Activated CD4-positive, alpha-beta T cell treated with anti-CD3 and anti-CD28 coated beads, Interleukin-10, Interleukin-2, amounts not matched to agents 100 ng/mL and 50 ng/mL, durations not matched to agents 16 hours and 8 hours (primary cell): ENCODE results near the gene CPAMD8.
"Not testable (repeated sequence)": the region's sequence is repeated elsewhere in the genome, so short reads cannot be mapped to it uniquely, and the experiment has no call there.

Source experiments
- DNase-seq: peaks from one replicate; pipeline ENCODE4 v3.0.0-alpha.2; 2020

Gene CPAMD8

GRCh38 chr19:16996838-16997490 is 29.6 kb downstream of the CPAMD8 start:
- DNase-seq = not testable (repeated sequence)

- DNase-seq = no peak
These were observed 37.9 kb downstream of the CPAMD8 start for GRCh38 chr19:16988661-16989060.

GRCh38 chr19:16985403-16985802 is 41.2 kb downstream of the CPAMD8 start:
- no peak for DNase-seq

GRCh38 chr19:16982586-16982985 is 44.0 kb downstream of the CPAMD8 start:
- not testable (repeated sequence) for DNase-seq

- no peak for DNase-seq
These were observed 47.5 kb downstream of the CPAMD8 start for GRCh38 chr19:16978839-16979802.

- DNase-seq = no peak
These were observed 48.5 kb downstream of the CPAMD8 start for GRCh38 chr19:16978156-16978555.

GRCh38 chr19:16977306-16977705 is 49.3 kb downstream of the CPAMD8 start:
- no peak for DNase-seq

GRCh38 chr19:16976446-16976845 is 50.2 kb downstream of the CPAMD8 start:
- no peak for DNase-seq

- DNase-seq = no peak
These were observed 55.8 kb downstream of the CPAMD8 start for GRCh38 chr19:16970821-16971220.

GRCh38 chr19:16969135-16969534 is 57.5 kb downstream of the CPAMD8 start:
- DNase-seq = peak; percentile 2

- not testable (repeated sequence) for DNase-seq
These were observed 65.4 kb downstream of the CPAMD8 start for GRCh38 chr19:16960996-16961822.

- DNase-seq = not testable (repeated sequence)
These were observed 68.3 kb downstream of the CPAMD8 start for GRCh38 chr19:16958277-16958676.

GRCh38 chr19:16957855-16958254 is 68.8 kb downstream of the CPAMD8 start:
- DNase-seq = no peak

GRCh38 chr19:16957151-16957701 is 69.4 kb downstream of the CPAMD8 start:
- no peak for DNase-seq

GRCh38 chr19:16955161-16955560 is 71.4 kb downstream of the CPAMD8 start:
- DNase-seq = no peak

GRCh38 chr19:16952046-16952445 is 74.6 kb downstream of the CPAMD8 start:
- DNase-seq = no peak

GRCh38 chr19:16951529-16951928 is 75.1 kb downstream of the CPAMD8 start:
- DNase-seq = no peak

GRCh38 chr19:16949496-16950023 is 77.0 kb downstream of the CPAMD8 start:
- no peak for DNase-seq

- DNase-seq = no peak
These were observed 79.4 kb downstream of the CPAMD8 start for GRCh38 chr19:16946951-16947940.

- no peak for DNase-seq
These were observed 80.7 kb downstream of the CPAMD8 start for GRCh38 chr19:16945762-16946465.

GRCh38 chr19:16945364-16945714 is 81.3 kb downstream of the CPAMD8 start:
- DNase-seq = no peak
